Caco-2 (cell line): ENCODE data around the gene DISP3. TPM values are rescaled to one million over a fixed set of nuclear protein-coding genes. Genes with fewer than 3 reads are reported as not detected.

Experiments used
- BruUV-seq: library from RNA; stranded (reverse); fragments of 400-500 nt; replicated peaks from 2 replicates; lab custom pipeline; 2021; lab: Mats Ljungman, UMichigan
- CTCF ChIA-PET: fragments of 300-600 bp; sonication (Branson Sonifier 250); formaldehyde crosslinking; loops from one replicate; lab custom pipeline; 2022; ENCODE audit warnings: antibody characterized with exemption; lab: Charles Lee
- POLR2A ChIA-PET: fragments of 300-600 bp; sonication (Branson Sonifier 250); formaldehyde crosslinking; loops from one replicate; lab custom pipeline; 2022; ENCODE audit warnings: antibody characterized with exemption; lab: Charles Lee
- DNase-seq, 2 experiments: peaks; one replicate each; pipeline versions ENCODE4 v3.0.0 to v3.0.0-alpha.2; 2020 to 2022
- H3K27me3 ChIP-seq: replicated peaks from 2 replicates; pipeline ENCODE4 v1.6.0; 2011; ENCODE audit warnings: low read length; ENCODE audit not compliant: control insufficient read depth, insufficient read depth
- H3K36me3 ChIP-seq: 2 replicates; pipeline ENCODE4 v1.5.1; 2011; ENCODE audit warnings: low read length; ENCODE audit not compliant: control insufficient read depth, insufficient read depth
- H3K4me1 ChIP-seq: fragments of 250-450 bp; sonication (Bioruptor Pico); 2 replicates; pipeline ENCODE4 v1.5.1; 2020; ENCODE audit warnings: mild to moderate bottlenecking
- H3K4me3 ChIP-seq: 2 replicates; pipeline ENCODE4 v1.5.1; 2011; ENCODE audit warnings: low read depth, mild to moderate bottlenecking, control low read depth, low read length
- H3K9me3 ChIP-seq: fragments of 250-450 bp; sonication (Bioruptor Pico); 2 replicates; pipeline ENCODE4 v1.5.1; 2020; ENCODE audit warnings: mild to moderate bottlenecking, moderate library complexity
- H3K27ac Mint-ChIP-seq: one replicate; pipeline ENCODE4 v1.8.0; 2022; ENCODE audit warnings: mixed read lengths; ENCODE audit not compliant: unreplicated experiment
- H3K27me3 Mint-ChIP-seq: one replicate; pipeline ENCODE4 v1.8.0; 2022; ENCODE audit warnings: mixed read lengths; ENCODE audit not compliant: insufficient read depth, unreplicated experiment
- H3K36me3 Mint-ChIP-seq: one replicate; pipeline ENCODE4 v1.8.0; 2022; ENCODE audit warnings: mild to moderate bottlenecking, mixed read lengths; ENCODE audit not compliant: insufficient read depth, unreplicated experiment
- H3K4me1 Mint-ChIP-seq: one replicate; pipeline ENCODE4 v1.8.0; 2022; ENCODE audit warnings: low read depth, mixed read lengths; ENCODE audit not compliant: unreplicated experiment
- H3K4me3 Mint-ChIP-seq: one replicate; pipeline ENCODE4 v1.8.0; 2022; ENCODE audit warnings: mild to moderate bottlenecking, moderate library complexity, mixed read lengths; ENCODE audit not compliant: unreplicated experiment
- H3K9me3 Mint-ChIP-seq: one replicate; pipeline ENCODE4 v1.8.0; 2022; ENCODE audit warnings: mixed read lengths; ENCODE audit not compliant: unreplicated experiment
- intact Hi-C: fragments of 100-400 bp; cut with micrococcal nuclease; formaldehyde crosslinking; loops from one replicate; pipeline ENCODE4 v1.10.0; 2022; ENCODE audit not compliant: unreplicated experiment
- total RNA-seq: library from RNA; stranded (reverse); gene quantifications from 2 replicates; pipeline ENCODE4 v1.2.3, GENCODE V29; 2022
- TF ChIP-seq, protein P1 (sequence below), 2 experiments: fragments of 200-600 bp in 1 of 2; IDR thresholded peaks; 1 replicate in 1 of 2; 2 replicates in 1 of 2; pipeline versions ENCODE4 v1.5.1 to v1.8.0; 2011 to 2022; ENCODE audit warnings: antibody characterized with exemption in 1 of 2, control low read depth in 1 of 2, inconsistent platforms in 1 of 2, low read depth in 1 of 2, low read length in 1 of 2, mild to moderate bottlenecking in 1 of 2, moderate library complexity in 1 of 2; ENCODE audit not compliant: insufficient read depth in 1 of 2, severe bottlenecking in 1 of 2, unreplicated experiment in 1 of 2

DISP3 gene
- total RNA-seq, 1 experiment from 2014 or later, result 1.1 TPM

DNA sequence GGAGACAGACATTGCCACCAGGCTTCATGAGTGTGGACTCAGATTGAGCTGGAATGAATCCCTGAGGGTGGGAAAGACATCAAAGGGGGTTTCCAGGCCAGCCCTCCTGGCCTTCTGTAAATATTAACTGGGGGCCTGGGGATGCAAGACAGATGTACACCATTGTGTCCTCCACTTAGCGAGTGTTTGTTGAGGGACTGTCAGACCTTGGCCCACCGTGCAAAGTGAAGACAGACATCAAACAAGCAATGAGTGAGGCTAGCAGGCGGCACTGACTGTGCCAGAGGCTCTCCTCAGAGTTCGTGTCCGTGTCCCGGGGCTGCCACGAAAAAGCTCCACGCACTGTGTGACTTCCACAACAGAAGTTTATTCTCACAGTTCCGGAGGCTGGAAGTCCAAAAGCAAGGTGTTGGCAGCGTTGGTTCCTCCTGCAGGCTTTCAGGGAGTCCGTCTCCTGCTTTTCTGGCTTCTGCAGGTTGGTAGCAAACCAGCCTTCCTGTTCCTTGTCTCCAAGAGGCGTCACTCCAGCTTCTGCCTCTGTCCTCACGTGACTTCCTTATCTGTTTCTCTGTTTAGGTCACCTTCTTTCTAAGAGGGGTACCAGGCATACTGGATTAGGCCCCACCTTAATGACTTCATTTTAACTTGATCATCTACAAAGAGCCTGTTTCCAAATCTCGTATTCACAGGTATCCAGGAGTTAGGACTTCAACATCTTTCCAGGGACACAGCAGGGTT is 59.1 kb downstream of the DISP3 start:
- peaks cover 5% of the 10 kb centered on the region for H3K27me3 Mint-ChIP-seq
- CTCF ChIA-PET, result no interaction called here
- BruUV-seq, result no TSS peak

DNA sequence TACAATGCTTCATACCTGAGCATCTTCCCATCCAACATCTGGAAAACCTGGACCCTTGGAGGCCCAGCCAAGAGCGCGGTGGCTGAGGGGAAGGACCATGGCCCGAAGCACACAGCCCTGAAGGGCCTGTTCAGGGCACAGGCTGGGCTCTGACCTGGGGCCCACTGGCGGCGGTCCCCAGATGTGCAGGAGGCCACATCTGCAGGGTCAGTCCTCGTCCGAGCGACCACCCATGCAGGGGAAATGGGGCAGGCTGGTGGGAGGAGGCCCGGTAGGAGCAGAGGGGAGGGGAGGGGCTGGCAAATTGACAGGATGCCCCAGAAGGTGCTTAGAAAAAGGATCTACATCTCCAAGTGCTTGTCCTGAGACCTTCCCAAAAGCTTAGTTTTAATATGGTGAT is 59.9 kb downstream of the DISP3 start:
- TF ChIP-seq, protein P1, sequence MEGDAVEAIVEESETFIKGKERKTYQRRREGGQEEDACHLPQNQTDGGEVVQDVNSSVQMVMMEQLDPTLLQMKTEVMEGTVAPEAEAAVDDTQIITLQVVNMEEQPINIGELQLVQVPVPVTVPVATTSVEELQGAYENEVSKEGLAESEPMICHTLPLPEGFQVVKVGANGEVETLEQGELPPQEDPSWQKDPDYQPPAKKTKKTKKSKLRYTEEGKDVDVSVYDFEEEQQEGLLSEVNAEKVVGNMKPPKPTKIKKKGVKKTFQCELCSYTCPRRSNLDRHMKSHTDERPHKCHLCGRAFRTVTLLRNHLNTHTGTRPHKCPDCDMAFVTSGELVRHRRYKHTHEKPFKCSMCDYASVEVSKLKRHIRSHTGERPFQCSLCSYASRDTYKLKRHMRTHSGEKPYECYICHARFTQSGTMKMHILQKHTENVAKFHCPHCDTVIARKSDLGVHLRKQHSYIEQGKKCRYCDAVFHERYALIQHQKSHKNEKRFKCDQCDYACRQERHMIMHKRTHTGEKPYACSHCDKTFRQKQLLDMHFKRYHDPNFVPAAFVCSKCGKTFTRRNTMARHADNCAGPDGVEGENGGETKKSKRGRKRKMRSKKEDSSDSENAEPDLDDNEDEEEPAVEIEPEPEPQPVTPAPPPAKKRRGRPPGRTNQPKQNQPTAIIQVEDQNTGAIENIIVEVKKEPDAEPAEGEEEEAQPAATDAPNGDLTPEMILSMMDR (IDR thresholded peaks at IDR 0.05; ENCODE audit: insufficient read depth in 1 of 2, low read depth in 1 of 2, low read length in 1 of 2, severe bottlenecking in 1 of 2, unreplicated experiment in 1 of 2), result no peak
- ChIA-PET POLR2A (no interaction called here), CTCF (no interaction called here)
- Mint-ChIP-seq H3K4me1 (no peaks in the 10 kb centered on the region), H3K4me3 (no peak overlapping the region), H3K36me3 (no peaks in the 10 kb centered on the region), H3K27ac (no peak overlapping the region), H3K9me3 (no peaks in the 10 kb centered on the region), H3K27me3 (peaks cover 5% of the 10 kb centered on the region)
- DNase-seq, result no peak
- H3K27me3 ChIP-seq, result no peaks in the 10 kb centered on the region; the same call in 1 of the 2 replicates
- H3K4me1 ChIP-seq, result no peaks in the 10 kb centered on the region
- no peaks in the 10 kb centered on the region for H3K36me3 ChIP-seq
- BruUV-seq, result no TSS peak
- intact Hi-C loops, result no loop called here
- no peaks in the 10 kb centered on the region for H3K9me3 ChIP-seq
- H3K4me3 ChIP-seq, result no peak overlapping the region

More for the DNA sequence above, 59.1 kb downstream of the DISP3 start:
- Histone ChIP-seq H3K9me3 (no peaks in the 10 kb centered on the region), H3K27me3 (no peaks in the 10 kb centered on the region), H3K4me1 (no peaks in the 10 kb centered on the region), H3K36me3 (no peaks in the 10 kb centered on the region), H3K4me3 (no peak overlapping the region)
- intact Hi-C loops, result no loop called here
- POLR2A ChIA-PET, result no interaction called here
- DNase-seq, result no peak
- no peaks in the 10 kb centered on the region for H3K9me3 Mint-ChIP-seq
- TF ChIP-seq, protein P1 (IDR thresholded peaks at IDR 0.05; ENCODE audit: insufficient read depth in 1 of 2, low read depth in 1 of 2, low read length in 1 of 2, severe bottlenecking in 1 of 2, unreplicated experiment in 1 of 2), result no peak
- H3K36me3 Mint-ChIP-seq, result no peaks in the 10 kb centered on the region
- no peak overlapping the region for H3K27ac Mint-ChIP-seq
- no peak overlapping the region for H3K4me3 Mint-ChIP-seq
- H3K4me1 Mint-ChIP-seq, result no peaks in the 10 kb centered on the region

DNA sequence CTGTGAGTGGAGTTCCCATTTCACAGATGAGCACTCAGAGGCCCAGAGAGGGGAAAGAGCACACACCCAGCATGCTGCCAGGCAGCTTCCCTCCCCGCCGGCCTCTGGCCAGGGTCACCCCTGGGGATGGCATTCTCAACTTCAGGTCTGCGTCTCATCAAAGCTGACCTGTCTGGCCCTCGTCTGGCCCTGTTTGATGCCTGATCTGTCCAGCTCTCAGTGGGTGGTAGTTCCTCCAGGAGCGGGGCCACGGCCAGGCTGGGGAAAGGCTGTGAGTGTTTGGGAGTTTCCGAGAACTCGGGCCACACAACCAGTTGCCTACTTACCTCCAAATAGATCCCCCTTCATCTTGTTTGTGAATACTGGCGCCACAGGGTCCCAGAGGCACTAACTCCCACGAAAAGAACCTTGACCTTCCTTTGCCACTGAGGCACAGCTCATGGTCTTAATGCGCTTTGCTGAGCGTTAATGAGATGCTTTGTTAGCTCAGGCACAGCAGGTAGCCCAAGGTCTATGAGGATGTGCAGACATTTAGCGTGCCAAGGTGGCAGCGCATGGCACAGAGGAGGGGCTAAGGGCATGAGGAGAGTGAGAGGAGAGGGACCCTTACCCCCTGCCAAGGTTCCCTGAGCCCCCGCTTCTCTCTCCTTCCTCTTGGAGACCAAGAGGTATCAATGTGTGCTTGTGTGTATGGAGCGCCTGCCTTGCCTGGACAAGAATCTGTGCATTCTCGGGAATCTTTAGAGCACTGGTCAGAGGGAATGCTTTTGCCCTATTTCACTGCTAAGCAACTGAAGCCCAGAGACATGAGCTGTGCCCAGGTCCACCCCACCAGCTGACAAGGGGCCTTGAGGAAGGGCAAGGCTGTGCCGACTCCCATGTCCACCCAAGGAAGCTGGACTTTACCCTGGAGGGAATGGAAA is 61.2 kb downstream of the DISP3 start:
- POLR2A ChIA-PET, result no interaction called here
- no peaks in the 10 kb centered on the region; the same call in 1 of the 2 replicates for H3K27me3 ChIP-seq
- no peaks in the 10 kb centered on the region for H3K9me3 Mint-ChIP-seq
- H3K36me3 ChIP-seq, result no peaks in the 10 kb centered on the region
- no peaks in the 10 kb centered on the region for H3K4me1 Mint-ChIP-seq
- no peaks in the 10 kb centered on the region for H3K4me1 ChIP-seq
- H3K36me3 Mint-ChIP-seq, result no peaks in the 10 kb centered on the region
- no peak overlapping the region for H3K4me3 ChIP-seq
- no peak overlapping the region for H3K4me3 Mint-ChIP-seq
- peaks cover 9% of the 10 kb centered on the region for H3K27me3 Mint-ChIP-seq
- H3K27ac Mint-ChIP-seq, result no peak overlapping the region
- intact Hi-C loops, result no loop called here
- BruUV-seq, result no TSS peak
- H3K9me3 ChIP-seq, result no peaks in the 10 kb centered on the region
- CTCF ChIA-PET, result no interaction called here
- TF ChIP-seq, protein P1 (IDR thresholded peaks at IDR 0.05; ENCODE audit: insufficient read depth in 1 of 2, low read depth in 1 of 2, low read length in 1 of 2, severe bottlenecking in 1 of 2, unreplicated experiment in 1 of 2), result no peak
- no peak for DNase-seq
